Forelimb muscle (tissue), 1 donor: ENCODE results near the gene GOLPH3. TPM values are rescaled to one million over a fixed set of nuclear protein-coding genes. Genes with fewer than 3 reads are reported as not detected.
"Not testable (repeated sequence)": the region's sequence is repeated elsewhere in the genome, so short reads cannot be mapped to it uniquely, and the experiment has no call there.

Source experiments
- DNase-seq: peaks from one replicate; pipeline ENCODE4 v3.0.0-alpha.2; 2013; ENCODE audit warnings: low read depth
- polyA plus RNA-seq: library from polyadenylated mRNA; unstranded; fragments of 120-200 nt; gene quantifications from one replicate; pipeline ENCODE4 v1.2.1, GENCODE V29; 2013; ENCODE audit not compliant: insufficient read length

GOLPH3 gene
- polyA plus RNA-seq, result 49.7 TPM

DNA sequence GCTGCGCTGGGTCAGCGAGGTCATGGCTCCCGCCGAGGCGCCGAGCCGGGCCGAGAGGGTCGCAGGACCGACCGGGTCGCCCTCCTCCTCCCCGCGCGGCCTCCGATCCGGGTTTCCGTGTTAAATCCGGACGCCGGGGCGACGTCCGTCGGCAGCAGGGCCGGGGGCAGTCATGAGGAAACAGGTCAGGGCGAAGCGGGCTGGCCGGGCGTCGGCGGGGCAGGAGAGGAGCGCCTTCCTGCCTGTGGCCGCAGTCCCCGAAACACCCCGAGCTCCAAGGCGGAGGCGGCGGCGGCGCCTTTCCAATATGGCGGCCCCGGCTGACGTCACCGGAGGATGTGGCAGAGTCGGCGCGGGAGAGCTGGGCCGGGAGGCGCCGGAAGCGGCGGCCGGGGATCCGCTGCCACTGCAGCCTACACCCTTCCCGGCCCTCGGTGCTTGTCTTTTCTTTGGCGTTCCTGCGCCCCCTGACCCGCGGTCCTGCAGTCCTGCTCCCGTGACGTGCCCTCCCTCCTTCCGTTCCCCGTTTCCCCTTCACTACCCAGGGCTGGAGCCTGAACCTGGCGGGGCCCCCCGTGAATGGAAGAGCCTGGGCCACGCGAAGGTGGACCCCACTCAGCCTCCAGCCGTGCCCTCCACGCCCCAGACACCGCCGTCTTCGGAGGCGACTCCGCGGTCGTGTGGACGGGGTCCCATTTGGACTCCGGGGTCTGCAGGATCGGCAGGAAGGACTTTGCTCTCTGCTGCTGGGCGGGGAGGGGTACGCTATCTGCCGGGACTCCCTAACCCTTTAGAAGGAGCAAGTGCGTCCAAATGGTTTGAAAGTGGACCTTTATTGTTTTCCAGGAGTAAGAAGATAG lies at the start of gene GOLPH3:
GOLPH3 (minus strand) TSS at position 309 of the 860 bp plus-strand sequence; CDS start at position 24, 285 bp downstream.
- peak; percentile 67 for DNase-seq

DNA sequence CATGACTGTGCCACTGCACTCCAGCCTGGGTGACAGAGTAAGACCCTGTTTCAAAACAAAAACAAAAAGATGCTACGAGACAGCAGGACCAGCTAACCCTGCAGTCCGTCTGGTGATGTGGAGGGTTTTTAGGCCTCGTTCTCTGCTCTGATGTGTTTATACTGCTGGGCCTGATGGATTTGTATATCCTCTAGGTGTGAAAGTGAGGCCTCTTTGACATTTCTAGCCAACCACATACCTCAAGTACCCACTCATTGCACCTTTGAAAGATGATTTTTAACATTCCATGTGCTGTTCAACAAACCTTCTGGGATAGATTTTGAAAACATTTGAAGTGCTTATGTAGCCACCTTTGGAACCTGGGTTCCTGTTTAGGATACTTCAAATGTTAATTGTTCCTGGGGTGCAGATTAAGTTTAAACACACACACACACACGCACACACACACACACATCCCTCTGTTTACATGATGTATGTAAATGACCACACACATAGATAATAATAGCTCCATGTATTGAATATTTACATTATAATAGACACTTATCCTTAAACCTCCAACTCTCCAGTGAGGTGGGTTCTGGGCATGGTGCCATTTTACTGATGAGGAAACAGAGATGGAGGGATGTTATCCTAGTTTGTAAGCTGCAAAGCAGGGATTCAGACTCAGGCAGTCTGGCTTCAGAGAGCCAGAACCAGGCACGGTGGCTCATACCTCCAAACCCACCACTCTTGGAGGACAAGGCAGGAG lies 48.8 kb upstream of the GOLPH3 start:
- DNase-seq, result no peak

DNA sequence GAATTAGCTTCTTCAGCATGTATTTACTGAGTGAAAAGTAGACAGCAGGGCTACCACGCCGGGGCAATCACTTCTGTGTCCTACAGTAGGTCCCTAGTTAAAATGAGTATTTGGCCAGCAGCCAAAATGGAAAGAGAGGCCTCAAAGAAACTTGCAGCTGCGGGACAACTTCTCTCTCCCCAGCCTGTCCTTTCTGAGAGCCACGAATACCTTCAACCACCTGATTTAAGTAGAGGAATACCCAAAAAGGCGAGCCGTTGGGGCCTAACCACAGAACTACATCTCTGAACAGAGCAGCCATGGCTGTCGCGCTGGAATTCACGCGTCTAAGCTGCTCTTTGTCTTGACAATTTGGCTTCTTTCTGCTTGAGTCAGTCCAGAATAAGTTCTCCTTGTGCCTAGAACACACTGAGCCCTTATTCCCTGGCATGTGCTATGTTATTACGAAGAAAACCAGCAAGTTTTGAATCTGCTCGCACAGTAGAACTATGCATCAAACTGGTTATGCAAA lies 43.8 kb upstream of the GOLPH3 start:
- DNase-seq, result no peak

DNA sequence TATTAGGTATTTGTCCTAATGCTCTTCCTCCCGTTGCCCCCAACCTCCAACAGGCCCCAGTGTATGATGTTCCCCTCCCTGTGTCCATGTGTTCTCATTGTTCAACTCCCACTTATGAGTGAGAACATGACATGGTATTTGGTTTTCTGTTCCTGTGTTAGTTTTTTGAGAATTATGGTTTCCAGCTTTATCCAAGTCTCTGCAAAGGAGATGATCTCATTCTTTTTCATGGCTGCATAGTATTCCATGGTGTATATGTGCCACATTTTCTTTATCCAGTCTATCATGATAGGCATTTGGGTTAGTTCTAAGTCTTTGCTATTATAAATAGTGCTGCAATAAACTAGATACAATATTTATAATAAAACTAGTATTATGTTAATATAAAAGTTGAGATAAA lies 40.2 kb upstream of the GOLPH3 start:
- DNase-seq, result not testable (repeated sequence)

DNA sequence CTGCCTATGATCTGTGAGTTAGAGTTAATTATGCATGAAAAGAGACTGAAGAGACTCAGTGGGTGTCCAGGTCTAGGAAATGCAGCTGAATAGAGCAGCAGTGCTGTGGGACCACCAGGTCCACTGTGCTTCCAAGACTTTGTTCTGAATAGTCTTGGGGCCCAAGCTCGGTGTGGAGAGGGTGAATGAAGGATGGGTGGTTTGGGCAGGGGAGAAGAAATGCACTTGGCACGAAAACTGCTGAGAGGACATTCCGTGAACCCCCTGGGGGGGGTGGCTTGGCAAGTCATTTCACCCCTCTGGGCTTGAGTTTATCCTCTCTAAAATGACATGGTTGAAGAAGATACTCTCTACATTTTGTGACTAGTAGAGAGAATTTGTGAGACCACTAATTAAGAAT lies 36.0 kb upstream of the GOLPH3 start:
- DNase-seq, result no peak

DNA sequence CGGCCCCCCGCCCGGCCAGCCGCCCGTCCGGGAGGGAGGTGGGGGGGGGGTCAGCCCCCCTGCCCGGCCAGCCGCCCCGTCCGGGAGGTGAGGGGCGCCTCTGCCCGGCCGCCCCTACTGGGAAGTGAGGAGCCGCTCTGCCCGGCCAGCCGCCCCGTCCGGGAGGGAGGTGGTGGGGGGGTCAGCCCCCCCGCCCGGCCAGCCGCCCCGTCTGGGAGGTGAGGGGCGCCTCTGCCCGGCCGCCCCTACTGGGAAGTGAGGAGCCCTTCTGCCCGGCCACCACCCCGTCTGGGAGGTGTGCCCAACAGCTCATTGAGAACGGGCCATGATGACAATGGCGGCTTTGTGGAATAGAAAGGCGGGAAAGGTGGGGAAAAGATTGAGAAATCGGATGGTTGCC lies 34.7 kb upstream of the GOLPH3 start:
- not testable (repeated sequence) for DNase-seq

DNA sequence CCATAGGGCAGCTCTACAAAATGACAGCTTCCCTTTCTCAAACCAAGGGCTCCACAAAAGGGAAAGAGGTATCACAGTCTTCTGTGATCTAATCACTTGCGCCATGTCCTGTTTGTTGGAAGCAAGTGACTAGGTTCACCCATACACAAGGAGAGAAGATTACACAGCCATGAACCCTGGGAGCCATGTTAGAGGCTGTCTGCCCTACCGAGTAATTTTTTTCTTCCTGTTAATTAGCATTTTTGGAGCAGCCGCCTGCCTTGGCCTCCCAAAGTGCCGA lies 33.2 kb upstream of the GOLPH3 start:
- DNase-seq, result no peak

DNA sequence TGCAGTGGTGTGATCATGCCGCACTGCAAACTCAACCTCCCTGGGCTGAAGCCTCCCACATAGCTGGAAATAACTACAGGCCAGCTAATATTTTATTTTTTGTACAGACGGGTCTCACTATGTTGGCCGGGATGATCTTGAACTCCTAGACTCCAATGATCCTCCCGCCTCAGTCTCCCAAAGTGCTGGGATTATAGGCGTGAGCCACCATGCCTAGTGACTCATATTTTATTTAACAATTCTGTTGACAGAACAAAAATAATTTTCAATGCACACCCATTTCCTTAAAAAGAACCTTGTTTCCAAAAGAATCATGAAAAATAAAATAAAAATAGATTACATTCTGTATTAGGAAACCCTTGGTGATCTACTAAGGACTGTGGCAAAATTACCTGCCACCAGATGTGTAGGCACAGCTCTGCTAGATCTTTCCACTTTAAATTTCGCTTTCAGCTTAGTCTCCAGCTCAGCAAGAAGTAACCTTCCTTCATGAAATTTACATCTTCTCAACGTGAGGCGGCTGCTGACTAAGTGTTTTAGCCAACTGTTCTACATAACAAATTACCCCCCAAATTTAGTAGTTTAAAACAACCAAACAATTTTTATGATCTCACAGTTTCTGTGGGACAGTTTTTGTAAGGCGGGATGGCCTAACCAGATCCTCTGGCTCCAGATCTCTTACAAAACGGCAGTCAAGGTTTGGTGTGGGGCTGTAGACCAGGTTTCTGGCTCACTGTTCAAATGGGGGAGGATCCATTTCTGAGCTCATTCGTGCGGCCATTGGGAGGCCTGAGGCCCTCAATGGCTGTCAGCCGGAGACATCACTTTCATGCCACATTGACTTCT lies 32.6 kb upstream of the GOLPH3 start:
- DNase-seq, result no peak

DNA sequence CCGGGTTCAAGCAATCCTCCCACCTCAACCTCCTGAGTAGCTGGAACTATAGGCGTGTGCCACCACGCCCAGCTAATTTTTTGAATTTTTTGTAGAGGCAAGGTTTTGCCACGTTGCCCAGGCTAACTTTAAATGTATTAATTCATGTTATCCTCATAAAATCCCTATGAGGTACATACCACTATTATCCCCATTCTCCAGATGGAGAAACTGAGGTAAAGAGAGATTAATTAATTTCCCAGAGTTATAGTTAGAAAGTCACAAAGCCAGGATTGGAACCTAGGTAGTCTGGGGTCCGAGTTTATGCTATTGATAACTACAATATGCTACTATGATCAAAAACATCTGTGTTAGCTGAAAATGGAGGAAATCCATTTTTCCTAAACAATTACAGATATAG lies 31.9 kb upstream of the GOLPH3 start:
- no peak for DNase-seq

DNA sequence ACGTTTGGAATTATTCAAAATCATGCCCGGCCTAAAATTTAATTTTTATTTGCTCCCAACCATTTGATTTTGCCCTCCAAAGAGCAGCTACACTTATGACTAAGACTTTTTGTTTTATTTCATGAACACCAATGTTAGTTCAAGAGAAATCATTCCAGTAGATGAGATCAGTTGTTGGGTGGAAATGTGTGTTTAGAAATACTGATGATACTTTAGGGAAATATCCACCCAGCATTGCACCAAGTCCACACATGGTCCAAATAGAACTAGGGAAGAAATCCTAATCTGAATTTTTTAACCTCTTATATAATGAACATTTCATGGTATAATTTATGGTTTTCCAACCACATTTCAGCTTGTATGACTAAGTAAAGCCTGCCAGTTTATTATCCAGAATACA lies 28.3 kb upstream of the GOLPH3 start:
- peak; percentile 55 for DNase-seq

DNA sequence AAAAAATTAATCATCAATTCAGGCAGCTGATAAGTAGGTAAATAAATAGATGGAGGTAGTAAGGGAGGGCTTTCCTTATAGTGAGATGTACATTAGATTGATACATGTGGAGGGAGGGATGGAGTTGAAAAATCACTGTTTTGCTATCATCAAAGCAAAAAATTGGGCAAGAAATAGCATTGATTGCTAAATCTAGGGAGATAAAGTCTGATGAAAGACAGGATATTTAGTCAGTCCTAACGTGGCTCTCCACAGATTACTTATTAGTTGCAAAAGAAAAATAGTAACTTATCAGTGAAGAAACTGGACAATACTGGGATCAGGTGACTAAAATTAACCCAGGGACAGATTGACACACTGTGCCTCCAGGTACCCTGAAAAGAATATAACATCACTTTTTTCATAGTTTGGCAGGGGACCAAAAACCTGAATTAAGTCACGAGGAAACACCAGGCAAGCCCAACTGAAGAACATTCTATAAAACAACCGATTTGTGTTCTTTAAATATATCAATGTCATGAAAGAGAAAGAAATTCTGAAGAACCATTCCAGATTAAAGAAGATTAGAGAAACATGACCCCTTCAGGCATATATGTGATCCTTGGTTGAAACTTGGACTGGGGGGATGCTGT lies 27.1 kb upstream of the GOLPH3 start:
- no peak for DNase-seq

DNA sequence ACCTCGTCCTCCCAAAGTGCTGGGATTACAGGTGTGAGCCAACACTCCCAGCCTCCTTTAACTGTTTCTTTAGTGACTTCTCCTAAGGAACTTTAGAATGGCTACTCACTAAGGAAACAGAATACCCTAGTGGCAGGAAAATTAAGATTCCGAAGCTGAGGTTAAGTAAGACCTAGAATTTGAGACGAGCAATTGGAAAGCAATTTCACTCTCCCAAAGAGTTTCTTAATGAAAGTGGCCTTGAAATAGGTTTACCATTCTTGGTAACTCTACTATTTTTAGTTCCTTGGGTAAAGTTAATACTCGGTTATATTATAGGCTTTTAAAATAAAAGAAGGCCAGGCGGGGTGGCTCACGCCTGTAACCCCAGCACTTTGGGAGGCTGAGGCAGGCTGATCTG lies 22.9 kb upstream of the GOLPH3 start:
- no peak for DNase-seq

DNA sequence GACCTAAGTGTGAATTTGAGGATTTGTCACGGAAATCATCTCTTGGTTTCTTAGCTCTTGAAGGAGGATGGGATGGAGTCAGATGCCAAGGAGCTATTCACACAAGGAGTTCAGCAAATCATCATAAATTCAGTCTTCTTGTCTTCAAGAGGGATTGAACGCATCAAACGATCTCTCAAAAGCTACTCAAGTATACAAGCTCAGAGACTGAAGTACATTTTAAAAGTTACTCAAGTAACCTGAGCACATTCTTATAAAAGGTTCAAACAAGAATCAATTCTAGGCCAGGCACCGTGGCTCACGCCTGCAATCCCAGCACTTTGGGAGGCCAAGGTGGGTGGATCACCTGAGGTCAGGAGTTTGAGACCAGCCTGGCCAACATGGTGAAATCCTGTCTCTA lies 21.1 kb upstream of the GOLPH3 start:
- no peak for DNase-seq

DNA sequence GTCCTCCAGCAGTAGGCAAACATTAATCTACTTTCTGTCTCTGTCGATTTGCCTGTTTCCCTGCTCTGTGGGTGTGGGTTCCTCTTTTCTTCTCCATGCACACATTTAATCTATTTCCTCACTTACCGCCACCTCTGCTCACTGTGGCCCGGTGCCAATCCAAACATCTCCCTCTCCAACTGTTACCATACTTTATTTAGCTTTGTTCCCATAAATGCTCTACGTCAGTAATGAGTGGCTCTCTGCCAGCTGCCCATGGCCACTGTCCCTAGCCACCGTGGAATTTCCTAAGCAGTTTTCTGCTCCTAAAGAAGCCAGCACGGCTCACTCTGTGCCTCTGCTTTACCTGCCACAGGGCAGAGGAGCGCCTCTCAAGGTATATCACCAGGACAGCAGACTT lies 19.5 kb upstream of the GOLPH3 start:
- no peak for DNase-seq

DNA sequence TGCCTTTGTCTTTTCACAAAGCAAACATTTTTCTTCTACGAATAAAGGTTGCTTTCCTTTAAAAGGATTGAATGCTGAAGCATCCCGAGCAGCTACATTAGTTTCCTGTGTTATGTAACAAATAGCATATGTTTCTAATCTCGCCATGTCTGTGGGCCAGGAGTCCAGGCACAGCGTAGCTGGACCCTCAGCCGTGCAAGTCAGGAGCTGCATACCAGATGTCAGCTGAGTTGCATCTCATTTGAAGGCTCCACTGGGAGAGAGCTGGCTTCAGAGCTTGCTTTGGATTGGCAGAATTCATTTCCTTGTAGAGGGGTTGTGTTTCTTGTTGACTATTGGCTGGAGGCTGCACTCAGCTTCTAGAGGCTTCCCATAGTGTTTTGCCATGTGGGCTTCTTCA lies 16.0 kb upstream of the GOLPH3 start:
- DNase-seq, result peak; percentile 93

DNA sequence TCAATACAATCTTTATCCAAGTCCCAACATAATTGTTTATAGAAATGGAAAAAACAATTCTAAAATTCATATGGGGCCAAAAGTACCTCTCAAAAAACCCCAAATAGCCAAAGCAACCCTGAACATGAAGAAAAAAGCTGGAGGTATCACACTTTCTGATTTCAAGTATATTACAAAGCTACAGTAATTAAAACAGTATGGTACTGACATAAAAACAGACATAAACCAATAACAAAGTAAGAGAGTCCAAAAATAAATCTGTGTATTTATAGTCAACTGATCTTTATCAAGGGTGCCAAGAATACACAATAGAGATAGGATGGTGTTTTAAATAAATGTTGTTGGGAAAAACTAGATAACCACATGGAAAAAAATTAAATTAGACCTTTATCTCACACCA lies 13.6 kb upstream of the GOLPH3 start:
- no peak for DNase-seq

DNA sequence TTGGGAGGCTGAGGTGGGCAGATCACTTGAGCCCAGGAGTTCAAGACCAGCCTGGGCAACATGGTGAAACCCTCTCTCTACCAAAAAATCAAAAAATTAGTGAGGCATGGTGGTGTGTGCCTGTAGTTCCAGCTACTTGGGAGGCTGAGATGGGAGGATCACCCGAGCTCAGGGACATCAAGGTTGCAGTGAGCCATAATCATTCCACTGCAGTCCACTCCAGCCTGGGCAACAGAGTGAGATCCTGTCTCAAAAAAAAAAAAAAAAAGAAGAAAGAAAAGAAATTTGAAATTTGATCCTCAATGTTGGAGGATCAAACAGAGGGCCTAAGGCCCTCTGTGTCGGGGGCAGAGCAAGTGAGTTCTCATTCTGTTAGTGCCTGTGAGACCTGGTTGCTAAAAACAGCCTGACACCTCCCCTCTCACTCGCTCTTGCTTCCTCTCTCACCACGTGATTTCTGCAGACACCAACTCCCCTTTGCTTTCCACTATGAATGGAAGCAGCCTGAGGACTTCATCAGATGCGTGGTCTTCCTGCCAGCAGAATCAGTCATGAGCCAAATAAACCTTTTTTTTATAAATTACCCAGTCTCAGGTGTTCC lies 8.4 kb upstream of the GOLPH3 start:
- no peak for DNase-seq

DNA sequence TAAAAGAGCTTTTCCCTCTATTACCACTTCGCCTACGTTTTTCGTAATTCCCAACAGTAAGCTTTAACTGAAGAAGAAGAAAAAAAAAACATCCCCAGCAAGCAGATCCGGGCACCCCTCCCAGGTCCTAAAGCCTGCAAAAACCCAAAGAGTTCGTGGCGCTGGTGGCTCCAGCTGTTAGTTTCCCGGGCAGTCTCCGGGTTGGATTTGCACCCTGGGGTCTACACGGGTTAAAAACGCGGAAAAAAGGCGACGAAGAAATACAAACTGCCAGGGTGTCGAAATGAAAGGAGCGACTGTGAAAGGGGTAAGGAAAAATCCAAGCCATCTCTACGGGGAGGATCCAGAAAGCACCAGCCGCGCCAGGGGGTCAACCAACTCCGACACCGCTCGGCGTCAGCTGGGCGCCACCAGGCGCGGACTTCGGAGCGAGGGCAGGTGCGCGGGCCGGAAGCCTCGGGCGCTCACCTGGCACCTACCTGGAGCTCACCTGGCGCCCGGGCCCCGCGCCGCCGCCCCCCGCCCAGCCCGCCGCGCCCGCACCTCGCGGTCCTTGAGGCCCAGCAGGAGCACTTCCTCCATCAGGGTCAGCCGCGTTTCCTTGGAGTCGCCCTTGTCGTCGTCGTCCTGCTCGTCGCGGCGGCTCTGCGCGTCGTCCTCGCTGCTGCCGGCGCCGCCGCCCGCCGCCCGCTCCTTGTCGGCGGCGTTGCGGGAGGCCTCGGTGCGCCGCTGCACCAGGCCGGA lies 680 bp downstream of the GOLPH3 start:
- DNase-seq, result no peak

DNA sequence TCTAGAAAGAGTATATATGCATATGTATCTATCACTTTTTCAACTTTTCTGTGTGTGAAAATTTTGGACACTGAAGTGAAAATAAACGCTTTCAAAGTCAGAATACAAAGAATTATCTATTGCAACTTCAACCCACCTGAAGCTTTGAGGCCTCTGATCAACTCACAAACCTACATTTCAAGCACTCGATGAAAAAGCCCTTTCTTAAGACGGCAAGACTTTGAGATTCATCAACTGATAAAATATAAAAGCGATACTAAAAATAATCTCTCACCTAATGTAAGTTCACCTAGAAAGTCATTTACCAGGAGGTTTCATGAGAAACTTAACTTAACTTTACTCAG lies 1.2 kb downstream of the GOLPH3 start:
- DNase-seq, result no peak

DNA sequence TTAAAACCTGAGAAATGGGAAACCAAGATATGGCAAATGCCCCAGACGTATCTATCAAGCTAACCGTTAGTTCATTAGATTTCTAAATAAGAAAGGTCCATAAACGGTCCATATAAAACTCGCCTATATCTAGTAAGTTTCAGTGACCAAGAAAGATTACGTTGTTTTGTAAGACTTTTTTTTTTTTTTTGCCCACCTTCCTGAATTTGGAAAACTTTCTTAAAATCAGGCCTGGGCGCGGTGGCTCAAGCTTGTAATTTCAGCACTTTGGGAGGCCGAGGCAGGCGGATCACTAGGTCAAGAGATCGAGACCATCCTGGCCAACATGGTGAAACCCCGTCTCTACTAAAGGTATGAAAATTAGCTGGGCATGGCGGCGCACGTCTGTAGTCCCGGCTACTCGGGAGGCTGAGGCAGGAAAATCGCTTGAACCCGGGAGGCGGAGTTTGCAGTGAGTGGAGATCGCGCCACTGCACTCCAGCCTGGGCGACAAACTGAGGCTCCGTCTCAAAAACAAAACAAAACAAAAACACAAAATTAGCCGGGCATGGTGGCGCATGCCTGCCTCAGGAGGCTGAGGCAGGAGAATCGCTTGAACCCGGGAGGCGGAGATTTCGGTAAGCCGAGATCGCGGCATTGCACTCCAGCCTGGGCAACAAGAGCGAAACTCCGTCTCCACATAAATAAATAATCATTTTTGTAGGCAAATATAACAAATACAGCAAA lies 1.8 kb downstream of the GOLPH3 start:
- not testable (repeated sequence) for DNase-seq
